ENCODE results near the gene PCDHGA4. TPM values are rescaled to one million over a fixed set of nuclear protein-coding genes. Genes with fewer than 3 reads are reported as not detected.

Gene PCDHGA4
- total RNA-seq = 2.8 and 3.9 TPM in 2 replicates

DNA sequence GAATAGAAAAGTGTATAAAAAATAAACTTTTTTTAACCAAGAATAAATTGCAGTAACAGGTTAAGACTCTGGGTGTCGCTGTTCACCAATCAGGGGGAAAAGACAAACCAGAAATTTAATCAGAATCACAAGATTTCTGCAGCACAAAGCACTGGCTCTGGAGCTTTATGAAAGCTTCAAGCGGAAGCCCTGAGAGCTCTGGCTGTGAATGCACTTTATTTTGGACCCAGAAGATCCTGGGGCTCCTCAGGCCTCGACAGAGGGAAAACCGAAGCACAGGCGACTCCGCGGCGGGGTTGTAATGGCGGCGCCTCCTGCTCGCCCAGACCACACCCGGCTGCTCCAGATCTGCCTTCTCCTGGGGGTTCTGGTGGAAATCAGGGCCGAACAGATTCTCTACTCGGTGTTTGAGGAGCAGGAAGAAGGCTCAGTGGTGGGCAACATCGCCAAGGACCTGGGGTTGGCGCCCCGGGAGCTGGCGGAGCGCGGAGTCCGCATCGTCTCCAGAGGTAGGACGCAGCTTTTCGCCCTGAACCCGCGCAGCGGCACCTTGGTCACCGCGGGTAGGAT is at the start of gene PCDHGA4:
TSS of gene PCDHGA4 (plus strand) at position 122 of the 570 bp plus-strand sequence. CDS start at position 209, 87 bp downstream.

DNA sequence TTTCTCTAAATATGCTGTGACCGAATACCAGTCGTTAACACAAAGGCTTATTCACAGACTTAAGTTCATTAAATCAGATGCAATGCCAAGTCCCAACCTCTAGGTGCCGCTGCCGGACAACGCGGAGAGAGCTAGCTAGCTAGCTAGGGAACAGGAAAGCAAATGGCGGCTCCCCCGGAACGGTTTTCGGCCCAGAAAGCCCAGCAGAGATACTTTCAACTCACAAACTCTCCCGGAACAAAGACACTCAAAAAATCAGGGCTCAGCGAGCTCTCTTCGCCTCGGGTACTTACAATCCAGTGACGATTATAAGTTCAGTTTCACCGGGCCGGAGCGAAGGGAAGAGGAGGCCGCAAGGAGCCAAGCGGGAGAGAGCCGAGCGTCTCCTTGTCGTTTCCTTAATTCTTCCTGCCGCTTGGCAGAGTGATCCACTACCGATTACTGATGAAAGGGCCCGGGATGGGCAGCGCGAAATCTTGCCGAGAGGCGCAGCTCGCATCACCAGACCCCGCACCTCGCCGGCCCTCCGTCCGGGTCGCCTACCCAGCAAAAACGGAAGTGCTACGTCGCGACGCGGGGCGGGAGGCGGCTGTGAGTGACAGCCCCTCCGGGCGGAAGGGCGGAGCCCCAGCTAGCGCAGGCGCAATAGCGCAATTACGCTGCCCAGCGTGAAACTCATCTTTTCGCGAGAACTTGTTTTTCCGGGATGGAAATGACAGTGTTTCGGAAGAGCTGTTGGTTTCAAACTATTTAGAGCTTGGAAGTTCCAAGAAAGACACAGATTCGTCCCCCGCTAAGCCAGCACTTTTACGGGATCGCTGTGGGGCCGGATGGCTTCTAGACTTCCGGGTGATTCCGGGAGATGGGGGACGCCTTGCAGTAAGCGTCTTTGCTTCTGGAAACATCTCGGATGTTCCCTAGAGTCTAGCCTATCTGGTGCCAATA is 34.3 kb upstream of the PCDHGA4 start, which contains the start of gene TAF7:
TSS of gene TAF7 (minus strand) at position 560 of the 945 bp plus-strand sequence. CDS start 740 bp downstream, outside the sequence.

DNA sequence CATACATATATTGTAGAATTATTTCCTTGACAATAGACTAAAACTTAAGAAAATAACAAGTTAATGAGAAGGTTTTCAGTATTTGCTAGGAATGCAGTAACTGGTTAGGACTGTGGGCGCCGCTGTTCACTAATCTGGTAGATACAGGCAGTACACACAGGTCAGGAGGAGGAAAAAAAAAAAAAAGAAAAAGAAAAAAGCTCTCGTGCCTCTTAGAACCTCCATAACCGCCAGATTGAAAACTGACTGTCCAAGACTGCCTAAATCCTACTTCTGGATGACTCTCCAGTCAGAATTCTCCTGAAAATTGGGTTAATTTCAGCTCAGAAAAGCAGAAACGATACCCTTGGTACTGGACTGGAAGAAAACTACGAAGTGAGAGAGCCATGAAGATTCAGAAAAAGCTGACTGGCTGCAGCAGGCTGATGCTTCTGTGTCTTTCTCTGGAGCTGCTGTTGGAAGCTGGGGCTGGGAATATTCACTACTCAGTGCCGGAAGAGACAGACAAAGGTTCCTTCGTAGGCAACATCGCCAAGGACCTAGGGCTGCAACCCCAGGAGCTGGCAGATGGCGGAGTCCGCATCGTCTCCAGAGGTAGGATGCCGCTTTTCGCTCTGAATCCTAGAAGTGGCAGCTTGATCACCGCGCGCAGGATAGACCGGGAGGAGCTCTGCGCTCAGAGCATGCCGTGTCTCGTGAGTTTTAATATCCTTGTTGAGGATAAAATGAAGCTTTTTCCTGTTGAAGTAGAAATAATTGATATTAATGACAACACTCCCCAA is 24.3 kb upstream of the PCDHGA4 start, which contains the start of gene PCDHGA1:
TSS of gene PCDHGA1 (plus strand) at position 216 of the 782 bp plus-strand sequence.

DNA sequence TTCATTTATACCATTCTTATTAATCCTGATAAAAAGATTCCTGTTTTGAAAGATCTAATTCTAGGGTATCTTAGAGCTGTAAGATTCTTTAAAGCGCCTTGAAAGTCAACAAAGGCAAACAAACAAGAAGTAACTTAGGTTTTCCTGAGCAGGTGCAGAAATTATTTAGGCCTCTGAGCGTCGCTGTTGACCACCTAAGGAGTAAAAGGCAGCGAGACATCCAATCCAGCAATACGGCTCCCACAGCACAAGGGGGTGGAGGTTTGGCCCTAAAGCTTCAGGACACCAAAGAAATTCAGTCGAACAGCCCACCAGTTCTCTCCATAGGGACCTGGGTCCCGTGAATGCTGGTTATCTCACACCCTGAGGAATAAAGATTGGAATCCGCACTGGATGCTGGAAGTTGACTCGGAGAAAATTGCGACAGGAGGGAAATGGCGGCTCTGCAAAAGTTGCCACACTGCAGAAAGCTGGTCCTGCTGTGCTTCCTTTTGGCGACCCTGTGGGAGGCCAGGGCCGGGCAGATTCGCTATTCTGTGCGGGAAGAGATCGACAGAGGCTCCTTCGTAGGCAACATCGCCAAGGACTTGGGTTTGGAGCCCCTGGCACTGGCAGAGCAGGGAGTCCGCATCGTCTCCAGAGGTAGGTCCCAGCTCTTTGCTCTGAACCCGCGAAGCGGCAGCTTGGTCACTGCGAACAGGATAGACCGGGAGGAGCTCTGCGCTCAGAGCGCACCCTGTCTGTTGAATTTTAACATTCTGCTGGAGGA is 16.1 kb upstream of the PCDHGA4 start, which contains the start of gene PCDHGA2:
TSS of gene PCDHGA2 (plus strand) at position 223 of the 769 bp plus-strand sequence.

DNA sequence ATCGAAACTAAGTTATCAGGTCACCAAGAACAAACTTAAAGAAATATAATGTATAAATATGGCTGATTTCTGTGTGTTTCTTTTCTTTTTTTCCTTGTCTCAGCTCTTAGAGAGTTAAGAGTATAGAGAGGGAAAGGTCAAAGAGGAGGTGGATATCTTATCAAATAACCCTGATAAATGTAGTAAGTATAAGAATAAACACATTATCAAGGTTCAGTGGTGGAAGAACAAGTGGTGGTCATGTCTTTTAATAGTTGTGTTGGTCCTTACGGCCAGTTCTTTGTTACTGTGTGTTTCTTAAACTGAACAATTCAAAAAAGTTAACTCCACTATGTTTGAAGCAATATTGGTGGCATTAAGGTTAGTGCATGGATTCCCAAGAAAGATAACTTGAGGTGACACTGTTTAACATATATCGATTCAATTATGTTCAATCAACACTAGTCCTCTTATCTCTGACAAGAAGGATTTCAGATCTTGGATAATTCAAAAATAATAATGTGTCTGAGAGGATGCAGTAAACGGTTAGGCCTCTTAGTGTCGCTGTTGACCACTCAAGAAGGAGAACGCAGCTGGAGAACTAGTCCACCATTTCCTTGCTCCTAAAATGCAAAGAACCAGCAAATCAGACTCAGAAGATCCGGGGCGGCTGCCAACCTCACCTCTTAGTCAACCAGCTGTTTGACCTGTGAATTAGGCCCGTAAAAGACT is 11.4 kb upstream of the PCDHGA4 start, which contains the start of gene PCDHGA3:
TSS of gene PCDHGA3 (plus strand) at position 588 of the 711 bp plus-strand sequence. CDS start 205 bp downstream, outside the sequence.

DNA sequence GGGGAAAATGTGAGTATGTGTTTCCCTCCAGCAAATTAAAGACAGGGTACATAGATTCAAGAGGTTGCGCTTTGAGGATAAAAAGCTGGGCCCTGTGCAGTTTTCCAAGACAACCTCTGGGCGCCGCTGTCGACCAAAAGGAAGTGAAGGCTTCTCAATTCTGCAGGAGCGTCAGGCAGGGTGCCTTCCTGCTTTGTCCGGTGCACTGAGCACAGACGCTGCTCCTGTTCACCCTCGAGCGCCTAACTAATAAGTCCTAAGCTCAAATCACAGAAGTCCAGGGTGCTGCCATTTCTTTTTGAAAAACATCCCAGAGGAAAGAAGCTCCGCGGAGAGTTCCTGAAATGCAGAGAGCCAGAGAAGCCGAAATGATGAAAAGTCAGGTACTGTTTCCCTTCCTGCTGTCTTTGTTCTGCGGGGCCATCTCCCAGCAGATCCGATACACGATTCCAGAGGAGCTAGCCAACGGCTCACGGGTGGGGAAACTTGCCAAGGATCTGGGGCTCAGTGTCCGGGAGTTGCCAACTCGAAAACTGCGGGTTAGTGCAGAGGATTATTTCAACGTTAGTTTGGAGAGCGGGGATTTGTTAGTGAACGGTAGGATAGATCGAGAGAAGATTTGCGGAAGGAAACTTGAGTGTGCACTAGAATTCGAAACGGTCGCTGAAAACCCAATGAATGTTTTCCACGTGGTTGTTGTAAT is 4.8 kb upstream of the PCDHGA4 start, which contains the start of gene PCDHGB1:
TSS of gene PCDHGB1 (plus strand) at position 183 of the 703 bp plus-strand sequence. CDS start at position 345, 162 bp downstream.

DNA sequence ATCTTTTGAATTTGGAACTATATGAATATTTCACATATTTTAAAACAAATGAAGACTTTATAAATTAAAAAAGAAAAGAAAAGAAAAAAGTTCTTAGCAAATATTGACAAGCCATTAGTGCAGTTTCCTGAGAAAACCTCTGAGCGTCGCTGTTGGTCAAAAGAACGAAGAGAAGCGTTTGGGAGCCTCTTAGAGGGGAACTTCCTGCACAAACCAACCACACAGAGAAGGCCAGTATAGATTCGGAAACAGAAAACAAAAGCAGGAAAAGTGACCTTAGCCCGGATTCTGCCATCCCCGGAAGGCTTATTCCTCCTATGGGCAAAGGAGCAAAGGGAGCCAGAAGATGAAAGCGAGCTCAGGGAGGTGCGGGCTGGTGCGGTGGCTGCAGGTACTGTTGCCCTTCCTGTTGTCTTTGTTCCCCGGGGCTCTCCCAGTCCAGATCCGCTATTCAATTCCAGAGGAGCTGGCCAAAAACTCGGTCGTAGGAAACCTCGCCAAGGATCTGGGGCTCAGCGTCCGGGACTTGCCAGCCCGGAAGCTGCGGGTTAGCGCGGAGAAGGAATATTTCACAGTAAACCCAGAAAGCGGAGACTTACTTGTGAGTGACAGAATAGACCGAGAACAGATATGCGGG is 5.1 kb downstream of the PCDHGA4 start, which contains the start of gene PCDHGB2:
TSS of gene PCDHGB2 (plus strand) at position 205 of the 637 bp plus-strand sequence. CDS start at position 347, 142 bp downstream.

DNA sequence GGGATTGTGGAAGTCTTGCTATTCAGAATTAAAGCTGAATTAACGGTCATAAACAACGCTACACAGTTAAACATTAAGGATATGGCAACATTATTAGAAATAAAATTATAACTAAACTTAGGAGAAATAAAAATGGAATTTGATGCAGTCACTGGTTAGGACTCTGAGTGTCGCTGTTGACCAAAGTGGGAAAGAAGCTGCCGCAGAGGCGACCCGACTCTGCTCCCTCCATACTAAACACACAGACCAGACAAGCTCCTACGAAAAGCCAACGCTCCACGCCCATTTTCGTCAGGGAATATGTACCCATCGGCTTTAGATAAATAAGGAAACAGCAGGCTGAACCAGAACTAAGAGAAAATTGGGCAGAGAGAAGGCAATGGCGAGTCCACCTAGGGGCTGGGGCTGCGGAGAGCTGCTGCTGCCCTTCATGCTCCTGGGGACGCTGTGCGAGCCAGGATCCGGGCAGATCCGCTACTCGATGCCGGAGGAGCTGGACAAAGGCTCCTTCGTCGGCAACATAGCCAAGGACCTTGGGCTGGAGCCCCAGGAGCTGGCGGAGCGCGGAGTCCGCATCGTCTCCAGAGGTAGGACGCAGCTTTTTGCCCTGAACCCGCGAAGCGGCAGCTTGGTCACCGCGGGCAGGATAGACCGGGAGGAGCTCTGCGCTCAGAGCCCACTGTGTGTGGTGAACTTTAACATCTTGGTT is 9.3 kb downstream of the PCDHGA4 start, which contains the start of gene PCDHGA5:
TSS of gene PCDHGA5 (plus strand) at position 211 of the 709 bp plus-strand sequence. CDS start at position 380, 169 bp downstream.

DNA sequence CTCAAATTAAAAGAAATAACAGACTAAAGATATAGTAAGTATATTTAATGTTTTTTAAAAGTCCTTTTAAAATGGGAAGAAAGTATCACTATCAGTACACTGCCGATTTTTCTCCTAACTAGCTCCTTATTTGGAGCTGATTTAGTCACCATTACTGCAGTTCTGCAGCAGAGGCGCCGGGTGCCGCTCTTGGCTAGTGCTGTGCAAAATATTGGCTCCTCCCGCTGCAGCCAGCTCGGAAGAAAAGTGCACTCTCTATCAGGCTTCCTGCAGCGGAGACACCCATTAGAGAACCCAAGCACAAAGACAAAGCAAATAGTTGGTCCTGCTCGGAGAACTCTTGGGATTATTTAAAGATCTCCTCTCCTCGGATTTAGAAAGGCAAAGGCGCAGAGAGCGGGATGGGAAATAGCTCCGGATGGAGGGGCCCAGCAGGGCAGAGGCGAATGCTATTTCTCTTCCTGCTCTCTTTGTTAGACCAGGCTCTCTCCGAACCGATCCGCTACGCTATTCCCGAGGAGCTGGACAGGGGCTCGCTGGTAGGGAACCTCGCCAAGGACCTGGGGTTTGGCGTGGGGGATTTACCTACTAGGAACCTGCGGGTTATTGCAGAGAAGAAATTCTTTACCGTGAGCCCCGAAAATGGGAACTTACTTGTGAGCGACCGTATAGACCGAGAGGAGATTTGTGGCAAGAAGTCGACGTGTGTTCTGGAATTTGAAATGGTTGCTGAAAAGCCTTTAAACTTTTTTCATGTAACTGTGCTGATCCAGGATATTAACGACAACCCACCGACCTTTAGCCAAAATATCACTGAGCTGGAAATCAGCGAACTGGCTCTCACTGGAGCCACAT is 15.4 kb downstream of the PCDHGA4 start, which contains the start of gene PCDHGB3:
TSS of gene PCDHGB3 (plus strand) at position 249 of the 855 bp plus-strand sequence. CDS start at position 402, 153 bp downstream.

DNA sequence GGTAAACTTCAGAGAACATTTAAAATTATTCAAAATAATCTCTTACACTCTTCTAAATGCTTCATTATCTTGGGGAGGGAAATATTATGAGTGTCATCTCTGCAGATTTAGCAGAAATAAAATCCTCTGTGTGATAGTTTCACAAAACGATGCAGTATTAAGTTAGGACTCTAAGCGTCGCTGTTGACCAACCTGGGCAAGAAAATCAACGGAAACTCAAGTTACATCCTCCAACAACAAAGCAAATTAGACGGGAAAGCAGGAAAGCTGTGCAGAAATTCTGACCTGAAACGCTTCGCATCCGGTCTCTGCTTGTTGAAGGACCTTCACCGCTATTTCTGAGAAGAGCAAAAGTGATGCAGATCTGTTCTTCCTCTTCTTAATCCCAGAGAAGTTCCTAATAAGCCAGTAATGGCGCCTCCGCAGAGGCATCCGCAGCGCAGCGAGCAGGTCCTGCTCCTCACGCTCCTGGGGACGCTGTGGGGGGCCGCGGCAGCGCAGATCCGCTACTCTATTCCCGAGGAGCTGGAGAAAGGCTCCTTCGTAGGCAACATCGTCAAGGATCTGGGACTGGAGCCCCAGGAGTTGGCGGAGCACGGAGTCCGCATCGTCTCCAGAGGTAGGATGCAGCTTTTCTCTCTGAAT is 19.0 kb downstream of the PCDHGA4 start, which contains the start of gene PCDHGA6:
TSS of gene PCDHGA6 (plus strand) at position 219 of the 645 bp plus-strand sequence. CDS start at position 412, 193 bp downstream.

DNA sequence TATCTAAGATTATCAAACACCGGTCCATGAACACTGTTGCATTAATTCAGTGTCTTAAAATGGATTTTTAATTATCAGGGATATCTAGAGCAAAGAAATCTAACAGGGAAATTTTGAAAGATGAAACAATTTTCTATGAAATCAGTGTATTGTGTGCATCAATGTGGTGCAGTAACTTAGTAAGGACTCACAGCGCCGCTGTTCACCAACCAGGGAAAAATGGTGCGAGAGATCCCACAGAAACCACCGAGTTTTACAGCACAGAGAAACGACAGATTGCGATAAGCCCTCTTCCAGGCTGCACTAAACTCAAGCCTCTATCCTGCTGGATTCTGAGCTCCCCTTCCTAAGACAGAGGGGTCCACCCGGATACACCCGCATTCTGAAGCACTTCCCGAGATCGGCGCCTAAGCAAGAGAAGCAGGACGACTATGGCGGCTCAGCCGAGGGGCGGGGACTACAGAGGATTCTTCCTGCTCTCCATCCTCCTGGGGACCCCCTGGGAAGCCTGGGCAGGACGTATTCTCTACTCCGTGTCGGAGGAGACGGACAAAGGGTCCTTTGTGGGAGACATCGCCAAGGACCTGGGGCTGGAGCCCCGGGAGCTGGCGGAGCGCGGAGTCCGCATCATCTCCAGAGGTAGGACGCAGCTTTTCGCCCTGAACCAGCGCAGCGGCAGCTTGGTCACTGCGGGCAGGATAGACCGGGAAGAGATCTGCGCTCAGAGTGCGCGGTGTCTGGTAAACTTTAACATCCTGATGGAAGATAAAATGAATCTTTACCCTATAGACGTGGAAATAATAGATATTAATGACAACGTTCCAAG is 27.9 kb downstream of the PCDHGA4 start, which contains the start of gene PCDHGA7:
TSS of gene PCDHGA7 (plus strand) at position 274 of the 826 bp plus-strand sequence. CDS start at position 432, 158 bp downstream.

DNA sequence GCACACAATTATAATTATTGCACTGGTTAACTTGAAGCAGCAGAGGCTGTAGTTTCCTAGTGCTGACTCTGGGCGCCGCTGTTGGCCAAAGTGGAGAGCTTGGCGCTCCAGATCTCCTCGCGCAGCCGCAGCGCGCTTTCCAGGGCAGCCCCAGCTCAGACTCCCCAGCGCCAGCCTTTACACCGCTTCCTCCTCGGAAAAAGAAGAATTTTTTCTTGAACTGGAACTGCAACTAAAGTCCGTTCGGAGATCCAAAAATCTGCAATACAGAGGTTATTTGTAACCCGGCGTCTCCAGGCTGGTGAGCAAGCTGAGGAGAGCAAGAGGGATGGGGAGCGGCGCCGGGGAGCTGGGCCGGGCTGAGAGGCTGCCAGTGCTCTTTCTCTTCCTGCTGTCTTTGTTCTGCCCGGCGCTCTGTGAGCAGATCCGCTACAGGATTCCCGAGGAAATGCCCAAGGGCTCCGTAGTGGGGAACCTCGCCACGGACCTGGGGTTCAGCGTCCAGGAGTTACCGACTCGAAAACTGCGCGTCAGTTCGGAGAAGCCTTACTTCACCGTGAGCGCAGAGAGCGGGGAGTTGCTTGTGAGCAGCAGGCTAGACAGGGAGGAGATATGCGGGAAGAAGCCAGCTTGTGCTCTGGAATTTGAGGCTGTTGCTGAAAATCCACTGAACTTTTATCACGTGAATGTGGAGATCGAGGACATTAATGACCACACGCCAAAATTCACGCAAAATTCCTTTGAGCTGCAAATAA is 32.9 kb downstream of the PCDHGA4 start, which contains the start of gene PCDHGB4:
TSS of gene PCDHGB4 (plus strand) at position 142 of the 755 bp plus-strand sequence. CDS start at position 329, 187 bp downstream.

DNA sequence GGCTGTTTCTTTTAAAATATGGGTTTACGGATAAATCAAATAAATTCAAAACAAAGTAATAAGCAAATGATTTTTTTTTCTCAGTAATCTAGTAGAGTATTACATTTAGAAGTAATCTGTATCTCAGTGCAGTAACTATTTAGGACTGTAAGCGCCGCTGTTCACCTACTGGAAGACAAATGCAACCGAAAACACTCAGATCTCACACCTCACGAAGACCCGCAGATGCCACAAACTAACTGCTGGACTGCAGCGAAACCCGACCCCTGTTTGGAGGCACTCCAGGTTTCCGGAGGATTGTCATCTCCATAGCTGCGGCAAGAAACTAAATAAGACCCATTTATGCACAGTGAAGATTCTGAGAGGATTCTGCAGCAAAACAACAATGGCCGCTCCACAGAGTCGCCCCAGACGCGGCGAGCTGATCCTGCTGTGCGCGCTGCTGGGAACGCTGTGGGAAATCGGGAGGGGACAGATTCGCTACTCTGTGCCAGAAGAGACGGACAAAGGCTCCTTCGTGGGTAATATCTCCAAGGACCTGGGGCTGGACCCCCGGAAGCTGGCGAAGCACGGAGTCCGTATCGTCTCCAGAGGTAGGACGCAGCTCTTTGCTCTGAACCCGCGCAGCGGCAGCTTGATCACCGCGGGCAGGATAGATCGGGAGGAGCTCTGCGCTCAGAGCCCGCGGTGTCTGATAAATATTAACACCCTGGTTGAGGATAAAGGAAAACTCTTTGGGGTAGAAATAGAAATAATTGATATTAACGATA is 37.8 kb downstream of the PCDHGA4 start, which contains the start of gene PCDHGA8:
TSS of gene PCDHGA8 (plus strand) at position 205 of the 770 bp plus-strand sequence. CDS start at position 386, 181 bp downstream.

